ENCODE results near the gene ZNF841. TPM values are rescaled to one million over a fixed set of nuclear protein-coding genes. Genes with fewer than 3 reads are reported as not detected.
"Not testable (repeated sequence)": the region's sequence is repeated elsewhere in the genome, so short reads cannot be mapped to it uniquely, and the experiment has no call there.

Gene ZNF841
- total RNA-seq, 1 donor from 2014 or later, result 25.4 TPM

- Mint-ChIP-seq H3K9me3 (ENCODE audit: unreplicated experiment) (peaks cover 8% of the 10 kb centered on the region), H3K36me3 (ENCODE audit: unreplicated experiment) (peaks cover 43% of the 10 kb centered on the region), H3K4me3 (ENCODE audit: unreplicated experiment) (peak within 1 kb of the TSS; percentile 96), H3K27me3 (ENCODE audit: unreplicated experiment) (peaks cover 10% of the 10 kb centered on the region), H3K27ac (ENCODE audit: unreplicated experiment) (peak within 1 kb of the TSS; percentile 98), H3K4me1 (ENCODE audit: low read depth, unreplicated experiment) (peaks cover 6% of the 10 kb centered on the region)
- DNase-seq, result peak; percentile 93
- TF ChIP-seq, protein P1, sequence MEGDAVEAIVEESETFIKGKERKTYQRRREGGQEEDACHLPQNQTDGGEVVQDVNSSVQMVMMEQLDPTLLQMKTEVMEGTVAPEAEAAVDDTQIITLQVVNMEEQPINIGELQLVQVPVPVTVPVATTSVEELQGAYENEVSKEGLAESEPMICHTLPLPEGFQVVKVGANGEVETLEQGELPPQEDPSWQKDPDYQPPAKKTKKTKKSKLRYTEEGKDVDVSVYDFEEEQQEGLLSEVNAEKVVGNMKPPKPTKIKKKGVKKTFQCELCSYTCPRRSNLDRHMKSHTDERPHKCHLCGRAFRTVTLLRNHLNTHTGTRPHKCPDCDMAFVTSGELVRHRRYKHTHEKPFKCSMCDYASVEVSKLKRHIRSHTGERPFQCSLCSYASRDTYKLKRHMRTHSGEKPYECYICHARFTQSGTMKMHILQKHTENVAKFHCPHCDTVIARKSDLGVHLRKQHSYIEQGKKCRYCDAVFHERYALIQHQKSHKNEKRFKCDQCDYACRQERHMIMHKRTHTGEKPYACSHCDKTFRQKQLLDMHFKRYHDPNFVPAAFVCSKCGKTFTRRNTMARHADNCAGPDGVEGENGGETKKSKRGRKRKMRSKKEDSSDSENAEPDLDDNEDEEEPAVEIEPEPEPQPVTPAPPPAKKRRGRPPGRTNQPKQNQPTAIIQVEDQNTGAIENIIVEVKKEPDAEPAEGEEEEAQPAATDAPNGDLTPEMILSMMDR (IDR thresholded peaks at IDR 0.05; ENCODE audit: partially characterized antibody, unreplicated experiment), result no peak
Measured at GRCh38 chr19:52028027-52028779, 67.4 kb downstream of the ZNF841 start, which contains the start of gene ZNF614. Gene ZNF614 (minus strand): TSS chr19:52028379. CDS start chr19:52025745, 2,634 bp downstream.

DNA sequence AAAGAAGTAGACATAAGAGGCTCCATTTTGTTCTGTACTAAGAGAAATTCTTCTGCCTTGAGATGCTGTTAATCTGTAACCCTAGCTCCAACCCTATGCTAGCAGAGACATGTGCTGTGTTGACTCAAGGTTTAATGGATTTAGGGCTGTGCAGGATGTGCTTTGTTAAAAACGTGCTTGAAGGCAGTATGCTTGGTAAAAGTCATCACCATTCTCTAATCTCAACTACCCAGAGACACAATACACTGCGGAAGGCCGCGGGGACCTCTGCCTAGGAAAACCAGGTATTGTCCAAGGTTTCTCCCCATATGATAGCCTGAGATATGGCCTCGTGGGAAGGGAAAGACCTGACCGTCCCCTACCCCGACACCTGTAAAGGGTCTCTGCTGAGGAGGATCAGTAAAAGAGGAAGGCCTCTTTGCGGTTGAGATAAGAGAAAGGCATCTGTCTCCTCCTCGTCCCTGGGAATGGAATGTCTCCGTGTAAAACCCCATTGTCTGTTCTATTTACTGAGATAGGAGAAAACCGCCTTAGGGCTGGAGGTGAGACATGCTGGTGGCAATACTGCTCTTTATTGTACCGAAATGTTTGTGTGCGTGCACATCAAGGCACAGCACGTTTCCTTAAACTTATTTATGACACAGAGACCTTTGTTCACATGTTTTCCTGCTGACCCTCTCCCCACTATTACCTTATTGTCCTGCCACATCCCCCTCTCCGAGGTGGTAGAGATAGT, 69.1 kb downstream of the ZNF841 start:
- peaks cover 43% of the 10 kb centered on the region for H3K36me3 Mint-ChIP-seq (ENCODE audit: unreplicated experiment)
- peak overlapping the region; percentile 39 for H3K27ac Mint-ChIP-seq (ENCODE audit: unreplicated experiment)
- H3K4me1 Mint-ChIP-seq (ENCODE audit: low read depth, unreplicated experiment); DNase-seq: not testable (repeated sequence)
- peaks cover 10% of the 10 kb centered on the region for H3K27me3 Mint-ChIP-seq (ENCODE audit: unreplicated experiment)
- peaks cover 12% of the 10 kb centered on the region for H3K9me3 Mint-ChIP-seq (ENCODE audit: unreplicated experiment)
- peak overlapping the region; percentile 96 for H3K4me3 Mint-ChIP-seq (ENCODE audit: unreplicated experiment)

DNA sequence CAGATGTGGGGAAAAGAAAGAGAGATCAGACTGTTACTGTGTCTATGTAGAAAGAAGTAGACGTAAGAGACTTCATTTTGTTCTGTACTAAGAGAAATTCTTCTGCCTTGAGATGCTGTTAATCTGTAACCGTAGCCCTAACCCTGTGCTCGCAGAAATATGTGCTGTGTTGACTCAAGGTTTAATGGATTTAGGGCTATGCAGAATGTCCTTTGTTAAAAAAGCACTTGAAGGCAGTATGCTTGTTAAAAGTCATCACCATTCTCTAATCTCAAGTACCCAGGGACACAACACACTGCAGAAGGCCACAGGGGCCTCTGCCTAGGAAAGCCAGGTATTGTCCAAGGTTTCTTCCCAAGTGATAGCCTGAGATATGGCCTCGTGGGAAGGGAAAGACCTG, 71.1 kb downstream of the ZNF841 start:
- H3K9me3 Mint-ChIP-seq (ENCODE audit: unreplicated experiment); DNase-seq; H3K4me1 Mint-ChIP-seq (ENCODE audit: low read depth, unreplicated experiment); H3K27ac Mint-ChIP-seq (ENCODE audit: unreplicated experiment); H3K4me3 Mint-ChIP-seq (ENCODE audit: unreplicated experiment): not testable (repeated sequence)
- Mint-ChIP-seq H3K27me3 (ENCODE audit: unreplicated experiment) (peaks cover 10% of the 10 kb centered on the region), H3K36me3 (ENCODE audit: unreplicated experiment) (peaks cover 50% of the 10 kb centered on the region)

DNA sequence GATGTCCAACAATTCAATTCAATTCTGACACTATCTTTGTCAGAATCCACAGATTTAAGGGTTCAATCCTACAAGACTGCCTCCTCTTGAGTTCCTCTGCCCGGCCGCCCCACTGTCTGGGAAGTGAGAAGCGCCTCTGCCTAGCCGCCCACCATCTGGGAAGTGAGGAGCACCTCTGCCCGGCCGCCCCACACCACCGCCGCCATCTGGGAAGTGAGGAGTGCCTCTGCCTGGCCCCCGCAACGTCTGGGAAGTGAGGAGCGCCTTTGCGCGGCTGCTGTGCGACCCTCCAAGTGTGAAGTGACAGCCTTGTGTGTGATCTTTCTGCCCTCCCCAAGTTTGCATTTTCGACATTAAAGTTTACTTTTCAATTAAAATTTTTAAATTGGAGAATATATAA, 73.4 kb downstream of the ZNF841 start:
- H3K36me3 Mint-ChIP-seq (ENCODE audit: unreplicated experiment), result peaks cover 59% of the 10 kb centered on the region
- H3K9me3 Mint-ChIP-seq (ENCODE audit: unreplicated experiment), result peaks cover 4% of the 10 kb centered on the region
- DNase-seq, result no peak
- TF ChIP-seq, protein P1 (IDR thresholded peaks at IDR 0.05; ENCODE audit: partially characterized antibody, unreplicated experiment), result no peak
- no peak overlapping the region for H3K27ac Mint-ChIP-seq (ENCODE audit: unreplicated experiment)
- H3K27me3 Mint-ChIP-seq (ENCODE audit: unreplicated experiment), result no peaks in the 10 kb centered on the region
- no peak overlapping the region for H3K4me3 Mint-ChIP-seq (ENCODE audit: unreplicated experiment)
- H3K4me1 Mint-ChIP-seq (ENCODE audit: low read depth, unreplicated experiment), result peaks cover 4% of the 10 kb centered on the region

GRCh38 chr19:52020506-52020905, 75.1 kb downstream of the ZNF841 start:
- TF ChIP-seq, protein P1 (IDR thresholded peaks at IDR 0.05; ENCODE audit: partially characterized antibody, unreplicated experiment), result no peak
- no peak overlapping the region for H3K4me3 Mint-ChIP-seq (ENCODE audit: unreplicated experiment)
- H3K4me1 Mint-ChIP-seq (ENCODE audit: low read depth, unreplicated experiment), result no peaks in the 10 kb centered on the region
- DNase-seq, result no peak
- H3K27me3 Mint-ChIP-seq (ENCODE audit: unreplicated experiment), result no peaks in the 10 kb centered on the region
- no peak overlapping the region for H3K27ac Mint-ChIP-seq (ENCODE audit: unreplicated experiment)
- H3K9me3 Mint-ChIP-seq (ENCODE audit: unreplicated experiment), result peaks cover 4% of the 10 kb centered on the region
- peaks cover 65% of the 10 kb centered on the region for H3K36me3 Mint-ChIP-seq (ENCODE audit: unreplicated experiment)

Other genes with a start within 250 kb of the ZNF841 start
- 14.3 TPM for gene ZNF577, start 207.8 kb downstream of the ZNF841 start, total RNA-seq (ENCODE audit: unreplicated experiment)
- gene ZNF649, start 190.7 kb downstream of the ZNF841 start, total RNA-seq (ENCODE audit: unreplicated experiment), result 19.2 TPM
- 11.1 TPM for gene ZNF613, start 168.3 kb downstream of the ZNF841 start, total RNA-seq (ENCODE audit: unreplicated experiment)
- gene ZNF350, start 108.9 kb downstream of the ZNF841 start, total RNA-seq (ENCODE audit: unreplicated experiment), result 9.7 TPM
- 12.3 TPM for gene ZNF615, start 87.6 kb downstream of the ZNF841 start, total RNA-seq (ENCODE audit: unreplicated experiment)
- 7.1 TPM for gene ZNF614, start 67.4 kb downstream of the ZNF841 start, total RNA-seq (ENCODE audit: unreplicated experiment)
- 12.8 TPM for gene ZNF432, start 46.9 kb downstream of the ZNF841 start, total RNA-seq (ENCODE audit: unreplicated experiment)
- gene ZNF616, start 44.2 kb upstream of the ZNF841 start, total RNA-seq (ENCODE audit: unreplicated experiment), result 22.5 TPM
- 29.7 TPM for gene ZNF836, start 75.9 kb upstream of the ZNF841 start, total RNA-seq (ENCODE audit: unreplicated experiment)
- gene PPP2R1A, start 94.3 kb upstream of the ZNF841 start, total RNA-seq (ENCODE audit: unreplicated experiment), result 311 TPM
- 29.9 TPM for gene ZNF766, start 173.8 kb upstream of the ZNF841 start, total RNA-seq (ENCODE audit: unreplicated experiment)
- gene ZNF480, start 201.4 kb upstream of the ZNF841 start, total RNA-seq (ENCODE audit: unreplicated experiment), result 21.8 TPM
- 11.6 TPM for gene ZNF610, start 240.5 kb upstream of the ZNF841 start, total RNA-seq (ENCODE audit: unreplicated experiment)